ENCODE results near the gene TRPC4. TPM values are rescaled to one million over a fixed set of nuclear protein-coding genes. Genes with fewer than 3 reads are reported as not detected.
A peak's percentile ranks its signal among the peaks of the same experiment; 100 is the strongest.

Gene TRPC4
- total and polyA plus RNA-seq, 12 donors: 0.24 to 22.5 (median 0.78) TPM

- H3K9me3 ChIP-seq (replicated peaks in 1 of 3): no peaks in the 10 kb centered on the region
- intact Hi-C loops (cut with DNase I): no loop called here
- TF ChIP-seq CTCF (IDR thresholded peaks at IDR 0.05): no peak
- no peak for TF ChIP-seq POLR2A (IDR thresholded peaks at IDR 0.05)
- no peaks in the 10 kb centered on the region for H3K36me3 ChIP-seq (replicated peaks in 1 of 2)
- H3K27ac ChIP-seq: no peak overlapping the region
- 65 to 73% (median 72%) methylated on average over 2 of the region's 2 CpGs for WGBS, 4 donors
- no peaks in the 10 kb centered on the region for H3K27me3 ChIP-seq
- DNase-seq: no peak
- H3K4me3 ChIP-seq: no peak overlapping the region
- no peaks in the 10 kb centered on the region for H3K4me1 ChIP-seq (replicated peaks in 1 of 2)
Measured at GRCh38 chr13:37707739-37708500, 161.7 kb downstream of the TRPC4 start.

- Histone ChIP-seq H3K9me3 (replicated peaks in 1 of 3) (no peaks in the 10 kb centered on the region), H3K27ac (no peak overlapping the region), H3K27me3 (no peaks in the 10 kb centered on the region), H3K4me1 (replicated peaks in 1 of 2) (no peaks in the 10 kb centered on the region), H3K36me3 (replicated peaks in 1 of 2) (no peaks in the 10 kb centered on the region), H3K4me3 (no peak overlapping the region)
- intact Hi-C loops (cut with DNase I): no loop called here
- WGBS, 4 donors: 80 to 93% (median 85%) methylated on average over 2 of the region's 2 CpGs
- no peak for DNase-seq
- TF ChIP-seq CTCF (IDR thresholded peaks at IDR 0.05): no peak
- TF ChIP-seq POLR2A (IDR thresholded peaks at IDR 0.05): no peak
Measured at GRCh38 chr13:37706041-37706440, 163.5 kb downstream of the TRPC4 start.

GRCh38 chr13:37701972-37702371, 167.6 kb downstream of the TRPC4 start:
- Histone ChIP-seq H3K27ac (no peak overlapping the region), H3K4me1 (replicated peaks in 1 of 2) (no peaks in the 10 kb centered on the region), H3K36me3 (replicated peaks in 1 of 2) (no peaks in the 10 kb centered on the region), H3K4me3 (no peak overlapping the region), H3K9me3 (replicated peaks in 1 of 3) (no peaks in the 10 kb centered on the region), H3K27me3 (no peaks in the 10 kb centered on the region)
- no peak for TF ChIP-seq CTCF (IDR thresholded peaks at IDR 0.05)
- intact Hi-C loops (cut with DNase I): no loop called here
- DNase-seq: peak in 2 of 7 donors; percentile 10 to 52
- 54 to 66% (median 56%) methylated on average over 4 of the region's 4 CpGs for WGBS, 4 donors

- Histone ChIP-seq H3K27ac (peak overlapping the region in 1 of 5 donors; percentile 22), H3K36me3 (replicated peaks in 1 of 2) (no peaks in the 10 kb centered on the region), H3K4me3 (no peak overlapping the region), H3K27me3 (no peaks in the 10 kb centered on the region), H3K9me3 (replicated peaks in 1 of 3) (no peaks in the 10 kb centered on the region), H3K4me1 (replicated peaks in 1 of 2) (no peaks in the 10 kb centered on the region)
- DNase-seq: no peak
- TF ChIP-seq POLR2A (IDR thresholded peaks at IDR 0.05) (no peak), CTCF (IDR thresholded peaks at IDR 0.05) (no peak)
- 40 to 46% (median 43%) methylated on average over 4 of the region's 4 CpGs for WGBS, 4 donors
- intact Hi-C loops (cut with DNase I): no loop called here
Measured at GRCh38 chr13:37701306-37701705, 168.3 kb downstream of the TRPC4 start.

Measured in adrenal gland (tissue), 12 donors.